Hematopoietic multipotent progenitor cell treated with erythropoietin and hydrocortisone succinate and interleukin-3 and kit ligand, for 8 days (in vitro differentiated cells): ENCODE data around the gene TAX1BP1.
"Not testable (repeated sequence)": the region's sequence is repeated elsewhere in the genome, so short reads cannot be mapped to it uniquely, and the experiment has no call there.

ENCODE experiments used
- DNase-seq: peaks from one replicate; pipeline ENCODE4 v3.0.0-alpha.2; 2015

The TAX1BP1 gene

GRCh38 chr7:27739301-27739908, 557 bp upstream of the TAX1BP1 start:
- no peak for DNase-seq

GRCh38 chr7:27740449-27741086, 606 bp downstream of the TAX1BP1 start:
- DNase-seq = peak; percentile 78

GRCh38 chr7:27742091-27742710, 2.2 kb downstream of the TAX1BP1 start:
- not testable (repeated sequence) for DNase-seq

- DNase-seq = peak; percentile 67
Measured at GRCh38 chr7:27745064-27745583, 5.2 kb downstream of the TAX1BP1 start.

GRCh38 chr7:27746486-27746885, 6.5 kb downstream of the TAX1BP1 start:
- no peak for DNase-seq

- no peak for DNase-seq
Measured at GRCh38 chr7:27746978-27747377, 7.0 kb downstream of the TAX1BP1 start.

GRCh38 chr7:27747589-27748368, 7.8 kb downstream of the TAX1BP1 start:
- DNase-seq = no peak

GRCh38 chr7:27750316-27750715, 10.4 kb downstream of the TAX1BP1 start:
- DNase-seq = no peak

GRCh38 chr7:27751888-27752660, 12.1 kb downstream of the TAX1BP1 start:
- no peak for DNase-seq

GRCh38 chr7:27753863-27754262, 13.9 kb downstream of the TAX1BP1 start:
- DNase-seq = no peak

- no peak for DNase-seq
Measured at GRCh38 chr7:27756298-27756697, 16.3 kb downstream of the TAX1BP1 start.

- DNase-seq = no peak
Measured at GRCh38 chr7:27759491-27759890, 19.5 kb downstream of the TAX1BP1 start.

- no peak for DNase-seq
Measured at GRCh38 chr7:27762062-27762461, 22.1 kb downstream of the TAX1BP1 start.

- peak; percentile 16 for DNase-seq
Measured at GRCh38 chr7:27763983-27764508, 24.1 kb downstream of the TAX1BP1 start.

GRCh38 chr7:27765841-27766240, 25.9 kb downstream of the TAX1BP1 start:
- DNase-seq = no peak

- DNase-seq = no peak
Measured at GRCh38 chr7:27767374-27767773, 27.4 kb downstream of the TAX1BP1 start.

GRCh38 chr7:27771111-27771510, 31.1 kb downstream of the TAX1BP1 start:
- DNase-seq = no peak

GRCh38 chr7:27774717-27775328, 34.9 kb downstream of the TAX1BP1 start:
- peak; percentile 60 for DNase-seq

GRCh38 chr7:27775782-27776181, 35.8 kb downstream of the TAX1BP1 start:
- peak; percentile 35 for DNase-seq

- DNase-seq = no peak
Measured at GRCh38 chr7:27777662-27778061, 37.7 kb downstream of the TAX1BP1 start.

GRCh38 chr7:27779873-27780272, 39.9 kb downstream of the TAX1BP1 start:
- no peak for DNase-seq

- no peak for DNase-seq
Measured at GRCh38 chr7:27781188-27781587, 41.2 kb downstream of the TAX1BP1 start.
